B cell (primary cell): ENCODE results near the gene SORL1. TPM values are rescaled to one million over a fixed set of nuclear protein-coding genes. Genes with fewer than 3 reads are reported as not detected.

Experiments
- ATAC-seq: fragments of 200-7000 bp; cut with Tn5 transposase; one replicate; pipeline ENCODE4 v1.10.0; 2021; ENCODE audit warnings: low read depth, mild to moderate bottlenecking, moderate number of reproducible peaks, moderate library complexity
- CTCF ChIA-PET: fragments of 350-600 bp; sonication (Branson Sonifier 250); formaldehyde crosslinking; loops from one replicate; lab custom pipeline; 2021; ENCODE audit warnings: antibody characterized with exemption, inconsistent platforms; lab: Charles Lee
- POLR2A ChIA-PET: fragments of 350-600 bp; sonication (Branson Sonifier 250); formaldehyde crosslinking; loops from one replicate; lab custom pipeline; 2021; ENCODE audit warnings: antibody characterized with exemption; lab: Charles Lee
- DNase-seq: peaks from one replicate; pipeline ENCODE4 v3.0.0; 2013
- H2AFZ ChIP-seq: 2 replicates; pipeline ENCODE4 v1.6.1; 2012; ENCODE audit warnings: mild to moderate bottlenecking, low read depth, low read length; ENCODE audit not compliant: insufficient read depth, poor library complexity, severe bottlenecking
- H3K27ac ChIP-seq, 2 donors: 1 replicate in 1 of 2; 2 replicates in 1 of 2; pipeline ENCODE4 v1.5.1; 2012 to 2013; ENCODE audit warnings: low read length in 2 of 2, mild to moderate bottlenecking in 2 of 2, moderate library complexity in 1 of 2
- H3K27me3 ChIP-seq, 4 experiments: fragments of 200-600 bp in 1 of 4; sonication (generic) in 1 of 4; replicated peaks in 1 of 4; 1 replicate in 2 of 4; 2 replicates in 2 of 4; pipeline versions ENCODE4 v1.6.1 to v1.7.0; 2013 to 2016; ENCODE audit warnings: low read length in 3 of 4, mild to moderate bottlenecking in 2 of 4, mixed read lengths in 1 of 4, moderate library complexity in 1 of 4; ENCODE audit not compliant: insufficient read depth in 4 of 4, control insufficient read depth in 3 of 4; ENCODE audit errors: control extremely low read depth in 1 of 4
- H3K36me3 ChIP-seq, 2 experiments: replicated peaks in 1 of 2; 1 replicate in 1 of 2; 2 replicates in 1 of 2; pipeline versions ENCODE4 v1.6.1 to v1.7.1; 2013; ENCODE audit warnings: low read length in 1 of 2; ENCODE audit not compliant: insufficient read depth in 2 of 2, control insufficient read depth in 1 of 2; ENCODE audit errors: control extremely low read depth in 1 of 2, extremely low read depth in 1 of 2
- H3K4me1 ChIP-seq, 2 donors: fragments of 200-600 bp in 1 of 2; sonication (generic) in 1 of 2; 1 replicate in 1 of 2; 2 replicates in 1 of 2; pipeline versions ENCODE4 v1.5.1 to v1.6.1; 2013 to 2017; ENCODE audit warnings: low read length in 2 of 2; ENCODE audit not compliant: control insufficient read depth in 2 of 2, insufficient read depth in 2 of 2
- H3K4me2 ChIP-seq: replicated peaks from 2 replicates; pipeline ENCODE3; 2012; ENCODE audit warnings: mild to moderate bottlenecking, low read depth, low read length; ENCODE audit not compliant: poor library complexity, severe bottlenecking
- H3K4me3 ChIP-seq, 5 experiments: fragments of 200-600 bp in 1 of 5; sonication (generic) in 1 of 5; 1 replicate in 3 of 5; 2 replicates in 2 of 5; pipeline versions ENCODE4 v1.5.1 to v1.7.0; 2011 to 2016; ENCODE audit warnings: low read length in 4 of 5, mild to moderate bottlenecking in 4 of 5, low read depth in 2 of 5, control low read depth in 1 of 5, moderate library complexity in 1 of 5; ENCODE audit not compliant: insufficient read depth in 1 of 5; ENCODE audit errors: control extremely low read depth in 1 of 5, extremely low read depth in 1 of 5
- H3K79me2 ChIP-seq: fragments of 200-600 bp; sonication (generic); one replicate; pipeline ENCODE4 v1.6.0; 2016; ENCODE audit warnings: low read length; ENCODE audit not compliant: control insufficient read depth, insufficient read depth
- H3K9ac ChIP-seq: fragments of 200-600 bp; sonication (generic); 2 replicates; pipeline ENCODE4 v1.6.1; 2017; ENCODE audit warnings: mild to moderate bottlenecking, low read length, moderate library complexity
- H3K9me3 ChIP-seq, 3 donors: one replicate each; pipeline versions ENCODE4 v1.6.1 to v1.7.1; 2013; ENCODE audit warnings: low read length in 2 of 3; ENCODE audit not compliant: control insufficient read depth in 2 of 3, insufficient read depth in 1 of 3; ENCODE audit errors: control extremely low read depth in 1 of 3
- H4K20me1 ChIP-seq: 2 replicates; pipeline ENCODE4 v1.6.0; 2012; ENCODE audit warnings: mild to moderate bottlenecking, low read length; ENCODE audit not compliant: insufficient read depth, control insufficient read depth, poor library complexity, severe bottlenecking
- H3K27ac Mint-ChIP-seq: one replicate; pipeline ENCODE4 v1.8.0; 2021; ENCODE audit warnings: mixed read lengths
- H3K27me3 Mint-ChIP-seq: one replicate; pipeline ENCODE4 v1.8.0; 2021; ENCODE audit warnings: mixed read lengths
- H3K4me1 Mint-ChIP-seq: one replicate; pipeline ENCODE4 v1.8.0; 2021; ENCODE audit warnings: mixed read lengths
- H3K4me3 Mint-ChIP-seq: one replicate; pipeline ENCODE4 v1.8.0; 2021; ENCODE audit warnings: mixed read lengths
- H3K9me3 Mint-ChIP-seq: one replicate; pipeline ENCODE4 v1.8.0; 2022; ENCODE audit warnings: mixed read lengths; ENCODE audit not compliant: insufficient read depth
- CTCF ChIP-seq: fragments of 200-600 bp; IDR thresholded peaks from one replicate; pipeline ENCODE4 v1.8.0; 2022; ENCODE audit warnings: antibody characterized with exemption, mild to moderate bottlenecking
- EZH2 ChIP-seq: IDR thresholded peaks from 2 replicates; pipeline ENCODE4 v1.6.1; 2012; ENCODE audit warnings: borderline replicate concordance, low read depth, mild to moderate bottlenecking, moderate library complexity, low read length; ENCODE audit not compliant: insufficient read depth, poor library complexity, severe bottlenecking
- WGBS: methylation state at CpG from one replicate; pipeline ENCODE4 v1.1.5; 2013; ENCODE audit warnings: missing lambda C conversion rate; ENCODE audit not compliant: insufficient coverage; 5-methylcytosine and 5-hydroxymethylcytosine counted together
- intact Hi-C: fragments of 100-400 bp; cut with micrococcal nuclease; formaldehyde crosslinking; loops from one replicate; pipeline ENCODE4 v1.10.0; 2022
- polyA plus RNA-seq: library from polyadenylated mRNA; depleted of rRNA; stranded (reverse); fragments of >200 nt; gene quantifications from 2 replicates; pipeline ENCODE4 v1.2.3, GENCODE V29; 2012
- total RNA-seq, 2 donors: library from RNA; stranded (reverse); fragments of 120-200 nt in 1 of 2; gene quantifications; 1 replicate in 1 of 2; 2 replicates in 1 of 2; pipeline versions ENCODE4 v1.2.3 to v1.2.4, GENCODE V29; 2013 to 2022

Gene SORL1
- total and polyA plus RNA-seq, 2 donors (not counting 1 experiment from before 2014, with no cell fraction given), result 13.0 to 396 TPM

GRCh38 chr11:121486054-121486453 lies 33.9 kb downstream of the SORL1 start:
- TF ChIP-seq CTCF, result no peak
- TF ChIP-seq EZH2, result no peak
- Histone ChIP-seq H3K27ac (no peak overlapping the region), H3K9me3 (no peaks in the 10 kb centered on the region), H3K36me3 (peaks cover 0 to 17% of the 10 kb centered on the region in 2 experiments), H3K4me2 (no peak overlapping the region), H3K27me3 (no peaks in the 10 kb centered on the region), H4K20me1 (no peaks in the 10 kb centered on the region), H3K9ac (no peak overlapping the region), H3K4me1 (peaks cover 30 to 35% of the 10 kb centered on the region in 2 donors), H3K4me3 (no peak overlapping the region), H3K79me2 (peaks cover 36% of the 10 kb centered on the region), H2AFZ (no peak overlapping the region)
- Mint-ChIP-seq H3K27me3 (no peaks in the 10 kb centered on the region), H3K4me1 (peaks cover 66% of the 10 kb centered on the region), H3K4me3 (no peak overlapping the region), H3K27ac (no peak overlapping the region), H3K9me3 (no peaks in the 10 kb centered on the region)
- DNase-seq, result no peak
- WGBS, result 97% methylated on average over 5 of the region's 5 CpGs
- intact Hi-C loops, result no loop called here
- ChIA-PET POLR2A (no interaction called here), CTCF (interaction anchor here (1.3 kb wide), 1 partner anchor 106 kb away, joined by 3 read pairs; no protein-coding TSS in a partner anchor)
- no peak for ATAC-seq

GRCh38 chr11:121487191-121487590 lies 35.1 kb downstream of the SORL1 start:
- Mint-ChIP-seq H3K9me3 (no peaks in the 10 kb centered on the region), H3K27ac (no peak overlapping the region), H3K4me1 (peaks cover 69% of the 10 kb centered on the region), H3K4me3 (no peak overlapping the region), H3K27me3 (no peaks in the 10 kb centered on the region)
- no peak for ATAC-seq
- ChIA-PET POLR2A (no interaction called here), CTCF (interaction anchor here (1.2 kb wide), 1 partner anchor 168 kb away, joined by 3 read pairs; no protein-coding TSS in a partner anchor)
- H4K20me1 ChIP-seq, result no peaks in the 10 kb centered on the region
- no peak for DNase-seq
- no peaks in the 10 kb centered on the region for H3K9me3 ChIP-seq
- no peak overlapping the region for H3K4me2 ChIP-seq
- no peak overlapping the region for H2AFZ ChIP-seq
- peaks cover 0 to 18% of the 10 kb centered on the region in 2 experiments for H3K36me3 ChIP-seq
- peaks cover 24 to 26% of the 10 kb centered on the region in 2 donors for H3K4me1 ChIP-seq
- intact Hi-C loops, result no loop called here
- TF ChIP-seq CTCF, result no peak
- no peak for TF ChIP-seq EZH2
- H3K27me3 ChIP-seq, result no peaks in the 10 kb centered on the region
- H3K27ac ChIP-seq, result no peak overlapping the region
- peaks cover 36% of the 10 kb centered on the region for H3K79me2 ChIP-seq
- no peak overlapping the region for H3K4me3 ChIP-seq
- H3K9ac ChIP-seq, result no peak overlapping the region
- WGBS, result 100% methylated on average over 4 of the region's 6 CpGs
